Thoracic aorta (tissue), 2 donors: Measurements from ENCODE around the gene TNNI3K. TPM values are rescaled to one million over a fixed set of nuclear protein-coding genes. Genes with fewer than 3 reads are reported as not detected.

Experiments used
- ATAC-seq: fragments of 150-250 bp; one replicate; pipeline ENCODE4 v1.8.0; 2017; ENCODE audit warnings: low read depth; ENCODE audit not compliant: insufficient number of reproducible peaks, low FRiP score
- DNase-seq: peaks from one replicate; pipeline ENCODE4 v3.0.0-alpha.2; 2020; ENCODE audit warnings: low spot score
- H3K27ac ChIP-seq, 2 donors: fragments of 200-600 bp; sonication (generic); 1 replicate in 1 of 2; 2 replicates in 1 of 2; pipeline ENCODE4 v1.5.1; 2016; ENCODE audit warnings: mild to moderate bottlenecking in 2 of 2, moderate library complexity in 2 of 2
- H3K27me3 ChIP-seq: fragments of 200-600 bp; sonication (generic); replicated peaks from 2 replicates; pipeline ENCODE4 v1.6.0; 2016; ENCODE audit warnings: mild to moderate bottlenecking; ENCODE audit not compliant: insufficient read depth
- H3K36me3 ChIP-seq: fragments of 200-600 bp; sonication (generic); one replicate; pipeline ENCODE4 v1.5.1; 2016
- H3K4me1 ChIP-seq, 2 donors: fragments of 200-600 bp; sonication (generic); 1 replicate in 1 of 2; 2 replicates in 1 of 2; pipeline versions ENCODE4 v1.5.1 to v1.6.0; 2016; ENCODE audit warnings: low read depth in 2 of 2, mild to moderate bottlenecking in 1 of 2; ENCODE audit not compliant: control insufficient read depth in 1 of 2
- H3K4me3 ChIP-seq: fragments of 200-600 bp; sonication (generic); 2 replicates; pipeline ENCODE4 v1.5.1; 2016; ENCODE audit warnings: mild to moderate bottlenecking
- H3K9me3 ChIP-seq: fragments of 200-600 bp; sonication (generic); 2 replicates; pipeline ENCODE4 v1.5.1; 2016
- CTCF ChIP-seq: fragments of 200-600 bp; sonication (generic); IDR thresholded peaks from one replicate; pipeline ENCODE4 v1.5.1; 2019; ENCODE audit warnings: antibody characterized with exemption
- total RNA-seq, 2 donors: library from RNA; depleted of rRNA; stranded (reverse); fragments of >200 nt; gene quantifications; one replicate each; pipeline versions ENCODE4 v1.1.0 to v1.2.3, GENCODE V29; 2016

The TNNI3K gene
- total RNA-seq, 2 donors from 2014 or later, result 6.6 to 9.7 TPM

GRCh38 chr1:74425676-74426075, 190.5 kb downstream of the TNNI3K start:
- ATAC-seq, result no peak
- Histone ChIP-seq H3K27me3 (no peaks in the 10 kb centered on the region), H3K4me3 (no peak overlapping the region)

DNA sequence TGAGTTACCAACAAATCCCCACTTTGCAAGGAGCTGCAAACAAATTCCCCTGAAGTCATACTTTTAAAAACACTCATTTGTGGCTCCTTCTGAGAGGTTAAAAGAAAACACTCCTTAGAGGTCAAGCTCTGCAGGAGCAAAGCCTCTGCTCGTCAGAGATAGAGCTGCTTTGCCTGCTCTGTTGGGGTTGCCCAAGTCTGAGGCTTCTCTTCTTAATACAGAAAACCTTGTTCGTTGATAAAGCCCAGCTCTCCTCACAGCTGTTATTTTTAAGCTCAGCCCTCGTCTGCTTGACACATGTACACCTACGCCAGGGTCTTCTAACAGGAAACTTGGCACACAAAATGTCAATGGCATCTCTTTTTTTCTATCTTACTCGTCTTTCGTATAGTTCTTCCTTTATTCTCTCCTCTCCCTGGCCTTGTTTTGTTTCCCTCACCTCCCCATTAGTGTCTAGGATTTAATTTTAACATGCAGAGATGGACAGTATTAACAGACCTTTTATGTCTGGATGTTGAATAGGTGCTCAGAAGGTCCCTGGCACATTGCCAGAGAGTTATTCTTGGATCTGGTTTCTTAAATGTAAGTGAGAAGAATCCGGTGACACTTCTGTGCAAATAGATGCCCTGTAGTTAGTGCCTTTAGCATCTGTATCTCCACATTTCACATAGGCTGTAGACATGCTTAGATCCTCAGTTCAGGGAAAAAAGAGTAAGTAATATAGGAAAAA, 191.2 kb downstream of the TNNI3K start:
- Histone ChIP-seq H3K4me3 (no peak overlapping the region), H3K27ac (no peak overlapping the region), H3K9me3 (no peaks in the 10 kb centered on the region), H3K27me3 (no peaks in the 10 kb centered on the region), H3K4me1 (no peaks in the 10 kb centered on the region), H3K36me3 (no peaks in the 10 kb centered on the region)
- no peak for ATAC-seq
- no peak for TF ChIP-seq CTCF
- DNase-seq, result no peak

More at GRCh38 chr1:74425676-74426075, 190.5 kb downstream of the TNNI3K start:
- Histone ChIP-seq H3K4me1 (no peaks in the 10 kb centered on the region), H3K36me3 (no peaks in the 10 kb centered on the region), H3K9me3 (no peaks in the 10 kb centered on the region), H3K27ac (no peak overlapping the region)
- no peak for TF ChIP-seq CTCF
- DNase-seq, result no peak

DNA sequence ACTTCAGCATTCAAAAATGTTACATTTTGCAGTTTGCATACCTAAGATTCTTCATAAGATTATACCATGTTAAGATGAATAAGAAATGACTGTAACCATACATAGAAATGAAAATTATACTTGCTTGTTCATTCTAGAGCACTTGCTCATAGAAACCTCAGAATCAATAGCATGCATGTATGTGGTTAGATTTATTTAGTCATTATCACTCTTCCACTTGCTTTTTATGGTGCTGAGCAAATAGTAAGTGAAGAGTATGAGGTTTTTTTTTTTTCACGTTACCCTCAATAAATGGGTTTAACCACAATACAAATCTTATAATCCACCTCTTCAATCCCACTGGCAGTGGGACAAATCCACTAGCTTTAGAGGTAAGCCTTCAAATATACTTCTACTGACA, 192.5 kb downstream of the TNNI3K start:
- Histone ChIP-seq H3K4me1 (no peaks in the 10 kb centered on the region), H3K4me3 (no peak overlapping the region), H3K9me3 (no peaks in the 10 kb centered on the region), H3K27me3 (no peaks in the 10 kb centered on the region), H3K36me3 (no peaks in the 10 kb centered on the region), H3K27ac (no peak overlapping the region)
- no peak for TF ChIP-seq CTCF
- ATAC-seq, result no peak
- DNase-seq, result no peak

- Histone ChIP-seq H3K36me3 (no peaks in the 10 kb centered on the region), H3K4me3 (no peak overlapping the region), H3K4me1 (no peaks in the 10 kb centered on the region), H3K9me3 (no peaks in the 10 kb centered on the region), H3K27ac (no peak overlapping the region), H3K27me3 (no peaks in the 10 kb centered on the region)
- TF ChIP-seq CTCF, result no peak
- DNase-seq (no peak), ATAC-seq (no peak)
Measured at GRCh38 chr1:74429580-74429979, 194.4 kb downstream of the TNNI3K start.

GRCh38 chr1:74430342-74430934, 195.3 kb downstream of the TNNI3K start:
- ATAC-seq (no peak), DNase-seq (no peak)
- Histone ChIP-seq H3K9me3 (no peaks in the 10 kb centered on the region), H3K36me3 (no peaks in the 10 kb centered on the region), H3K4me3 (no peak overlapping the region), H3K27me3 (no peaks in the 10 kb centered on the region), H3K4me1 (no peaks in the 10 kb centered on the region), H3K27ac (no peak overlapping the region)
- TF ChIP-seq CTCF, result no peak
